ENCODE data around the gene NYAP2.

- TF ChIP-seq, protein P1, sequence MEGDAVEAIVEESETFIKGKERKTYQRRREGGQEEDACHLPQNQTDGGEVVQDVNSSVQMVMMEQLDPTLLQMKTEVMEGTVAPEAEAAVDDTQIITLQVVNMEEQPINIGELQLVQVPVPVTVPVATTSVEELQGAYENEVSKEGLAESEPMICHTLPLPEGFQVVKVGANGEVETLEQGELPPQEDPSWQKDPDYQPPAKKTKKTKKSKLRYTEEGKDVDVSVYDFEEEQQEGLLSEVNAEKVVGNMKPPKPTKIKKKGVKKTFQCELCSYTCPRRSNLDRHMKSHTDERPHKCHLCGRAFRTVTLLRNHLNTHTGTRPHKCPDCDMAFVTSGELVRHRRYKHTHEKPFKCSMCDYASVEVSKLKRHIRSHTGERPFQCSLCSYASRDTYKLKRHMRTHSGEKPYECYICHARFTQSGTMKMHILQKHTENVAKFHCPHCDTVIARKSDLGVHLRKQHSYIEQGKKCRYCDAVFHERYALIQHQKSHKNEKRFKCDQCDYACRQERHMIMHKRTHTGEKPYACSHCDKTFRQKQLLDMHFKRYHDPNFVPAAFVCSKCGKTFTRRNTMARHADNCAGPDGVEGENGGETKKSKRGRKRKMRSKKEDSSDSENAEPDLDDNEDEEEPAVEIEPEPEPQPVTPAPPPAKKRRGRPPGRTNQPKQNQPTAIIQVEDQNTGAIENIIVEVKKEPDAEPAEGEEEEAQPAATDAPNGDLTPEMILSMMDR (conservative IDR thresholded peaks at IDR 0.05 in 1 of 2, IDR thresholded peaks at IDR 0.05 in 1 of 2; ENCODE audit: extremely low read depth in 1 of 2, insufficient read depth in 1 of 2, low read depth in 1 of 2, low read length in 2 of 2): no peak
- TF ChIP-seq EZH2 (IDR thresholded peaks at IDR 0.05; ENCODE audit: borderline replicate concordance, low read length): no peak
These were observed 1.3 kb downstream of the NYAP2 start for GRCh38 chr2:225400546-225401400.
